ENCODE data around the gene CXCR4.
"Not testable (repeated sequence)": the region's sequence is repeated elsewhere in the genome, so short reads cannot be mapped to it uniquely, and the experiment has no call there.

DNA sequence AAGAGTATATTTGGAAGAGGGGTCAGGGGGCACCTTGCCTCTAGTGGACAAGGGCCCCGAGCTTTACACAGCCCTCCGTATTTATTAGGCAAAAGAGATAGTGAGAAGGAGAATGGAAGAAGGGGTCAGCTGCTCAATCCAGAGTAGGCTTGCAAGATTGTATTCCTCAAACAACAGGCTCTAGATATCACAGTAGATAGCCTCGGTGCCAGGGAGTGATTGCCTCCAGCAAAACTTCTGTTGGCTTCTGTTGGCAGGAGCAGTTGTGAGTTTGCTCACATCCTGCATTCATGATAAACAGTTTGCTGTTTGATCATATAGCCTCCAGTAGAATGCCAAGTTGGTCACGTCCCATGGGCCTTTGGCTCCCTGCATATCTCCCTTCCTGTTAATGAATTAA lies 46.1 kb downstream of the CXCR4 start:
- TF ChIP-seq CTCF (IDR thresholded peaks at IDR 0.05; ENCODE audit: poor library complexity, severe bottlenecking); EP300 (conservative IDR thresholded peaks at IDR 0.05; ENCODE audit: poor library complexity, severe bottlenecking); EZH2 (IDR thresholded peaks at IDR 0.05; ENCODE audit: borderline replicate concordance, insufficient read depth, low read length, poor library complexity, severe bottlenecking); MXI1 (conservative IDR thresholded peaks at IDR 0.05; ENCODE audit: poor library complexity, severe bottlenecking); TAF1 (IDR thresholded peaks at IDR 0.05; ENCODE audit: low read depth); POLR2AphosphoS5 (IDR thresholded peaks at IDR 0.05); REST (IDR thresholded peaks at IDR 0.05; ENCODE audit: borderline replicate concordance); RAD21 (conservative IDR thresholded peaks at IDR 0.05); SMC3 (conservative IDR thresholded peaks at IDR 0.05; ENCODE audit: poor library complexity): not testable (repeated sequence)
